Activated T-cell treated with anti-CD3 and anti-CD28 coated beads for 24 hours (primary cell): ENCODE results near the gene METTL17.
"Not testable (repeated sequence)": the region's sequence is repeated elsewhere in the genome, so short reads cannot be mapped to it uniquely, and the experiment has no call there.

Experiments used
- DNase-seq: peaks from one replicate; pipeline ENCODE4 v3.0.0-alpha.2; 2020; ENCODE audit warnings: low read depth

The METTL17 gene

GRCh38 chr14:20989787-20990600 lies at the start of gene METTL17:
METTL17 (plus strand) TSS chr14:20989980; CDS start chr14:20990003, 23 bp downstream.
- peak; percentile 82 for DNase-seq

- not testable (repeated sequence) for DNase-seq
Observed at GRCh38 chr14:20945146-20945545, 44.6 kb upstream of the METTL17 start.

- not testable (repeated sequence) for DNase-seq
Observed at GRCh38 chr14:20946707-20947106, 43.1 kb upstream of the METTL17 start.

DNA sequence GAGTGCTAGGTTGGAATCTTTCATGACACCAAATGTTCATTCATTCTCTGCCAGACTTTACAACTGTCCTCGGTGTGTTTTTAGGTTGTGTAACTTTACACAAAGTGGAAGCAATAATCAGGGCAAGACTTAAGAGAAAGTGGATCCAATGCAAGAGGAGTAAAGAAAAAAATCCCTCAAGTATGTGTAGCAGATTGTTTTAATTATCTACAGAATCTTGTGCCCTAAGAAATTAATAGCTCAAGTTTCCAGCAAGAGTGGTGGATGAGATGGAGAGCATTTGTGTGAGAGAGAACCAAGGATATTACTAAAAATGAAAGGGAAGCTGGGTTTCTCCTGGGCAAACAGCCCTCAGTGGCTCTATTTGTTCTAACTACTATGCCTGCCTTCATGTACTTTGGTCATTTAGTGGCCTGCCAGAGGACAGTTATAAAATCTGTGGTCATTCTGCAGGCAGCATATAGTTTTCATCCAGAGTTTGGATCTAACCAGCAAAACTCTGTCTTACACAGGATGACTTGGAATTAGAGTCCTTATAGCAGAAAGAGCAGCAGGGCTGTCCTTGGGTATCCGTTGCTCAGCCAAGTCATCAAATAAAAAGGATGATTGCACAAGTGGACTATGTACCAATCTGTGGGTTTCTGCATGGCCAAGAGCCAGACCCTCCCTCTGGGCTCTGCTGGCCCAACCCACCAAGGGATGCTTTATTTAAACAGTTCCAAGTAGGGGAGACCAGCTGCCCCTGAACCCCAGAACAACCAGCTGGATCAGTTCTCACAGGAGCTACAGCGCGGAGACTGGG lies 34.8 kb upstream of the METTL17 start, which contains the start of gene RNASE2:
Gene RNASE2 (plus strand): TSS at position 752 of the 802 bp plus-strand sequence. CDS start 285 bp downstream, outside the sequence.
- DNase-seq = not testable (repeated sequence)

DNA sequence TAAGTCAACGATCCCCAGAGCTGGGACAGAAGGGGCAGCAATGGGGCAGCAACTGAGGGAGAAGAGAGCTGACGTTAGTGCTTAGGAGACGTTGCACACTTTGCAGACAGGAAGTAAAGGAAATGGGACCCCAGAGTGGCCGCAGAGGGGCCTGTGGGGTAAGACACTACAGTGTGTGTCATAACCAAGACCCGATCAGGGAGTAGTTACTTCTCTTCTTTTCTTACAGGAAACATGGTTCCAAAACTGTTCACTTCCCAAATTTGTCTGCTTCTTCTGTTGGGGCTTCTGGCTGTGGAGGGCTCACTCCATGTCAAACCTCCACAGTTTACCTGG lies 34.3 kb upstream of the METTL17 start:
- not testable (repeated sequence) for DNase-seq

DNA sequence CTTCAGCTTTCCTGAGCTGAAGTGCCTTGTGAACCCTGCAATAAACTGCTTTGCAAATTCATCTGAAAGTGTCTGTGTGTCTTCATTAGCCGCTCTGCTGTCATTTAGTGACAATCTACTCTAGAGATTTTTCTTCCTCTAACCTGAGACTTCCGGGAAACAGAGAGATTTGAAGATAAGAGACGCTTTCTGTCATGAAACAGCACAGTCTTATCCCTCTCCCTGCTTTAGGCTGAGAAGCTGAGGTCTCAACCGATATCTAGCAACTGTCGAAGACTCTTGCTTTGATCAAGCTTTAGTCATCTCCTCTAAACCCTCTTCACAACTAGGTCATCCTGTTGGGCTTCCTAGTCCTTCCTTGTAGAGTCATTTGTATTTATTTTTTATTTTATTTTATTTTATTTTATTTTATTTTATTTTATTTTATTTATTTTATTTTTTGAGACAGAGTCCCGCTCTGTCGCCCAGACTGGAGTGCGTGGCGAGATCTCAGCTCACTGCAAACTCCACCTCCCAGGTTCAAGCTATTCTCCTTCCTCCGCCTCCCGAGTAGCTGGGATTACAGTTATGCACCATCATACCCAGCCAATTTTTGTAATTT lies 33.3 kb upstream of the METTL17 start:
- DNase-seq = no peak

DNA sequence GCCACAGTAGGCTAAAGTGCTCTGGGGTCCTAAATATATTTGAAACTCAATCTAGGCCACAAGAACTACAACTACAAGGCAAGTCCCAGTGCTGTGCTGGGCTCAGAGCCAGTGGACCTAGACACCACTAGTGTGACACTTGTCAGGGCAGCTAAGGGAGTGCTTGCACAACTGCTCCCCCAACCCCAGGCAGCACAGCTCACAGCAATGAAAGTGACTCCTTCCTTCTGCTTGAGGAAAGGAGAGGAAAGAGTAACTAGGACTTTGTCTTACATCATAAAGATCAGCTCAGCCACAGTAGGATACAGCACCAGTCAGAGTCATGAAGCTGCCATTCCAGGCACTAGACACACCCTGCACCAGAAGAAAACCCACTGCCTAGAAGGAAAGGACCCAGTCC lies 30.8 kb upstream of the METTL17 start:
- DNase-seq = not testable (repeated sequence)

DNA sequence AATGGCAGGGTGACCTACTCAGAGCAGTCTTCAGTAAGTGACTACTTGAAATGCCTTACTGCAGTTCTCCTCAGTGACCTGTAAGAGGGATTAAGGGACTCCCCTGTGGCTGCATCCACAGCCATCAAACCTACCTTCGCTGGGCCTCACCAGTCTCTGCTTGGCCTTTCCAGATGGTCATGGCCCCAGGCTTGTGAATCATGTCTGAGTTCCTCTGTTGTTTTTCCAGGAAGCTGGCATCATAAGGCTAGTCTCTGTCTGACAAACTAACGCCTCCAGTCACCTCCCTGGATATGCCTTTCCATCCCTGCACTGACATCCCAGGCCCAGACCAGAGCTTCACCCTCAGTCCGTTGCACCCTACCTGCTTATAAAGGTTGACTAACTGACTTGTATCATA lies 20.4 kb upstream of the METTL17 start:
- DNase-seq = no peak

- no peak for DNase-seq
Observed at GRCh38 chr14:20970647-20970982, 19.2 kb upstream of the METTL17 start.

GRCh38 chr14:20970983-20971704 lies 18.6 kb upstream of the METTL17 start:
- DNase-seq = peak; percentile 75

DNA sequence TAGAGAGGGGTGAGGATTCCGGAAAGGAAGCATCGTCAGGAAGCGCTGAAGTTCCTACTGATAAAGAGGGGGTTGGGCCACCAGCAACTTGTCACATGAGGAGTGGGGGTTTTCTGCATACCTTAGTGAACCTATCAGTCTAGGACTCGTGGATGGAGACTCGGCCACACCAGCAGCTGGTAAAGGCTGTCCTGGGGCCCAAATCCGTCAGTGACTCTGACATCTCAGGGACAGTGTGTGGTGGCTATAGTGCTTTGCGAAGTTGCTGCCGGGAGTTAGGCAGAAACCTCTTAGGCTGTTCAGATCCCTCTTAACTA lies 18.1 kb upstream of the METTL17 start:
- no peak for DNase-seq

DNA sequence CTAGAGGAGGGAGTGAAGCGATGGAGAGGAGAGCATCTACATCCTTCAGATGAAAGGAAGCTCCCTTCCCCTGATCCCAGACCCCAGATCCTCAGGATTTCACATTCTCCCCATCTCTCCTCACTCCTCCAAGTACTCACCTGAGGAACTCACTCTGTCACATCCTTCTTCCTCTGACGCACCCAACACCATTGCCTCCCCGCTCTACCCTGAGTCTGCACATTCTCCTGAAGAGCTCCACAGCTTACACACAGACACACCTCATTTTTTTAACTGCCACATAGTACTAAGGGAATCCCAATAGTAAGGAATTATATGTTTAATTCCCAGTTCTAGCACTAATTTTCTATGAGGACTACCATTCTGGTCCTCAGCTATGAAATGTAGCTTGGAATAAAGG lies 16.3 kb upstream of the METTL17 start:
- DNase-seq = no peak

- DNase-seq = no peak
Observed at GRCh38 chr14:20976291-20976690, 13.5 kb upstream of the METTL17 start.

GRCh38 chr14:20978687-20979086 lies 11.1 kb upstream of the METTL17 start:
- DNase-seq = no peak

GRCh38 chr14:20980906-20981305 lies 8.9 kb upstream of the METTL17 start:
- DNase-seq = no peak

DNA sequence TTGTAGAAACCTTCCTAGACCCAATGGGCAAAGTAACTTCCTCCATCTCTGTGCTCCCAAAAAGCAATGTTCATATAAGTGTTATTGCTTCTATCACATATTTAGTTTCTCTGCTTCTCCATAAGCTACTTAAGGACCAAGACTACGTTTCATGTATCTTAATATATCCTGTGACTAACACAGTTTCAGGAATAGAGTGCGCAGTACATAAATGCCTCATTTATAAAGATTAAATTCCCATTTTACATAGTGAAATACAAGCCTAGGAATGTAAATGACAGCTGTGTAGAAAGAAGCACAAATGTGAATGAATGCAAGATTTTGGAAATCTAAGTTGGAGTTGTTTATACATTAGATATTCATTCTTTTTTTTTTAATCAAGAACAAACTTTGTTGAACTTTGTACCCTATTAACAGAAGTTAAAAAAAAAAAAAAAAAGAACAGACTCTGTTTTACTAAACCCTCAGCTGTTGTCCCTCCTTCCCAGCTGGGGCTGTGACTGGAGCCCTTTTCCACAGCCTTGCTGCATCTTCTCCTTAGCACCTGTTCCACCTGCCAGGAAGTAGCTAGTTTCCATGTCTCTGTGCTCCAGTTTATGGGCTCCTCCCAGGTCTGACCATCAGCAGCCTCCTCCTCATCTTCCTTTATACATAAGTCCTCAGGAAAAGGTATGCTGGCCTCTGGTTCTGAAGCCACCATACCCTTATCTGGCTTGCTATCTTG lies 7.0 kb upstream of the METTL17 start:
- no peak for DNase-seq

GRCh38 chr14:20985650-20986049 lies 4.1 kb upstream of the METTL17 start:
- not testable (repeated sequence) for DNase-seq

DNA sequence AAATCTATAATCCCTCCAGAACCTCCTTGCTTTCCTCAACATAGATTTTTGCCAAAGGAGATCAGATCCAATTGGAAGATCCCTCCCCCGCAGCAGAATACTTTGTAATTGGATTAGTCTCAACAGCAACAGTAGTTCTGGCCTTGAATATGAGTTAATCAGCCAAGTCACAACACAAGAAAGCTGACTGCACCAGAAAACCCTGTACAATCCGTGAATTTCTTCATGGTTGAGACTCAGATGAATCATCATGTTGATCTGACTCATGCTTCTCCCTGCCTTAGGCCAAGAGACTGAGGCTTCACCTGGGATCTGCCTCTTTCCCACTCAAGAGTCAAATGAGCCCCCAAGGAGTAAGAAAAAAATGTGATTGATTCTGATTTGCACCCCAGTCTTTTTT lies 3.0 kb upstream of the METTL17 start:
- DNase-seq = no peak

DNA sequence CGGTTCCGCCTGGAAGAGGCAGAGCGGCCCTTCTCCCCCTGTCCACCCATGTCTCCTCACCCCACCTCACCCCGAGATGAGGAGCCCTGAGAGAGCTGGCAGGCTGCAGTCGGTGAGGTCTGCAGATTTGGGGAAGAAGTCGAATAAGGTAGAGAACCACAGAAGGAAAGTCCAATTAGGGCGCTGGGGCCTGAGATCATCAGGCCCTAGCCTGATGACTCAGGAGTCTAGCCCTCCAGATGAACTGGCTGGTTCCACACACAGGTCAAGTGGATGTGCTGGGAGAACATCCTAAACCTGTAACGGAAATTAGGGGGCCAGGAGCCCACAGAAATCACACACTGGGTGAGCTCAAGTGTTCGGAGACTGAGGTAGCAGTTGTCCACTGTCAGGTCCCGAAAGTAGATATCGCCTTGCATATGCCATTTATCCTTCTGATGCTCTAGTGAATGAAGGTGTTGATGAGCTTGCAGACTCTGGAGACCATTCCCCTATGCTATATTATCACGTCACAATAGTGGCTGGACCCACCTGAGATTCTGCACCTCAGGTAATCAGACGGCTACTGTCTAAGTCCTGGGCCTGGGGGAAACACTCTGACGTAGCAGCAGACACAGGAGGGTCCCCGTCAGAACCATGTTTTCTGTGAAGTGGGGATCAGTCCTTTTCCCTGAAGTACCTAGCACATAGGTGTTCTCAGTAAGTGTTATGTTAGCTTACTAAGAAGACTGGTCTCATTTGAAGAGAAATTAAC lies 886 bp upstream of the METTL17 start:
- DNase-seq = no peak

GRCh38 chr14:20989471-20989786 lies 351 bp upstream of the METTL17 start:
- no peak for DNase-seq

DNA sequence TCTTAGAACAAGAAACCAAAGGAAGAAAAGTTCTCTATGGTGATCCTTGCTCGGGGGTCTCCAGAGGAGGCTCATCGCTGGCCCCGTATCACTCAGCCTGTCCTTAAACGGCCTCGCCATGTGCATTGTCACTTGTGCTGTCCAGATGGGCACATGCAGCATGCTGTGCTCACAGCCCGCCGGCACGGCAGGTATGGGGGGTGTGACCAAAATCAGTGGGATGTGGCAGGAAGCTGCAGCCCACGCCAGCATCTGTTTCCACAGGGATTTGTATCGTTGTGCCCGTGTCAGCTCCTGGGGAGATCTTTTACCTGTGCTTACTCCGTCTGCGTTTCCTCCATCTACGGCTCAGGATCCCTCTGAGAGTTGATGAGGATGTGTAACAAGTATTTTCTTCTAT lies 6.7 kb downstream of the METTL17 start:
- DNase-seq = no peak
